Gastrocnemius medialis (tissue), 4 donors: ENCODE results near the gene COA8. TPM values are rescaled to one million over a fixed set of nuclear protein-coding genes. Genes with fewer than 3 reads are reported as not detected.
A peak's percentile ranks its signal among the peaks of the same experiment; 100 is the strongest.

Source experiments
- ATAC-seq, 2 donors: fragments of 150-250 bp; one replicate each; pipeline ENCODE4 v1.9.1; 2016
- DNase-seq, 2 donors: peaks; one replicate each; pipeline ENCODE4 v3.0.0-alpha.2; 2019
- H3K27ac ChIP-seq, 4 donors: fragments of 200-600 bp; sonication (generic); 1 replicate in 1 of 4; 2 replicates in 3 of 4; pipeline ENCODE4 v1.5.1; 2016 to 2018; ENCODE audit warnings: mild to moderate bottlenecking in 2 of 4, moderate library complexity in 1 of 4
- H3K27me3 ChIP-seq, 3 donors: fragments of 200-600 bp; sonication (generic) in 2 of 3; 1 replicate in 1 of 3; 2 replicates in 2 of 3; pipeline versions ENCODE4 v1.5.1 to v1.6.0; 2016 to 2019; ENCODE audit warnings: mild to moderate bottlenecking in 1 of 3, moderate library complexity in 1 of 3
- H3K36me3 ChIP-seq, 2 donors: fragments of 200-600 bp; sonication (generic) in 1 of 2; one replicate each; pipeline ENCODE4 v1.5.1; 2017 to 2018
- H3K4me1 ChIP-seq, 2 donors: fragments of 200-600 bp; sonication (generic) in 1 of 2; one replicate each; pipeline ENCODE4 v1.5.1; 2016 to 2017; ENCODE audit warnings: mild to moderate bottlenecking in 2 of 2
- H3K4me3 ChIP-seq, 4 donors: fragments of 200-600 bp; sonication (generic) in 3 of 4; 1 replicate in 1 of 4; 2 replicates in 3 of 4; pipeline ENCODE4 v1.5.1; 2016 to 2019; ENCODE audit warnings: mild to moderate bottlenecking in 2 of 4
- H3K9me3 ChIP-seq, 3 donors: fragments of 200-600 bp; sonication (generic) in 2 of 3; 1 replicate in 1 of 3; 2 replicates in 2 of 3; pipeline ENCODE4 v1.5.1; 2016 to 2019
- CTCF ChIP-seq, 5 experiments: fragments of 450-650 bp in 3 of 5; fragments of 200-600 bp in 2 of 5; sonication (generic) in 2 of 5; IDR thresholded peaks in 4 of 5; conservative IDR thresholded peaks in 1 of 5; 1 replicate in 4 of 5; 2 replicates in 1 of 5; pipeline ENCODE4 v1.5.1; 2016 to 2019; ENCODE audit warnings: antibody characterized with exemption in 5 of 5, mild to moderate bottlenecking in 3 of 5, moderate library complexity in 3 of 5
- POLR2A ChIP-seq, 2 donors: fragments of 450-650 bp; IDR thresholded peaks; one replicate each; pipeline ENCODE4 v1.6.1; 2017; ENCODE audit warnings: antibody characterized with exemption in 2 of 2, mild to moderate bottlenecking in 2 of 2, moderate library complexity in 2 of 2
- in situ Hi-C, 4 donors: fragments of 200-750 bp; cut with MboI; loops; one replicate each; pipeline versions ENCODE4 v1.15.0 to v1.8.0; 2017; ENCODE audit warnings: low sequenced_read_pairs in 4 of 4
- intact Hi-C: fragments of 100-400 bp; cut with DNase I; formaldehyde crosslinking; loops from one replicate; pipeline ENCODE4 v1.15.1; 2023; ENCODE audit warnings: low total_unique reads
- total RNA-seq, 4 donors: library from RNA; depleted of rRNA; stranded (reverse); fragments of >200 nt; gene quantifications; one replicate each; pipeline versions ENCODE4 v1.1.0 to v1.2.3, GENCODE V29; 2016

The COA8 gene
- total RNA-seq, 4 donors from 2014 or later: 56.7 to 111 (median 71.7) TPM

- Histone ChIP-seq H3K36me3 (no peaks in the 10 kb centered on the region), H3K27me3 (no peaks in the 10 kb centered on the region), H3K9me3 (no peaks in the 10 kb centered on the region), H3K27ac (no peak overlapping the region), H3K4me1 (peaks cover 19 to 60% of the 10 kb centered on the region in 2 donors), H3K4me3 (no peak overlapping the region)
- DNase-seq: no peak
- intact Hi-C loops: loop anchor here (5.0 kb wide), 1 partner anchor 45 kb away; no protein-coding TSS in a partner anchor
- TF ChIP-seq CTCF (IDR thresholded peaks at IDR 0.05 in 4 of 5, conservative IDR thresholded peaks at IDR 0.05 in 1 of 5) (no peak), POLR2A (IDR thresholded peaks at IDR 0.05) (no peak)
- in situ Hi-C loops: no loop called here
- ATAC-seq: no peak
Observed at GRCh38 chr14:103547455-103547940, 15.3 kb upstream of the COA8 start.

- no peak overlapping the region for H3K4me3 ChIP-seq
- H3K4me1 ChIP-seq: peaks cover 21 to 60% of the 10 kb centered on the region in 2 donors
- in situ Hi-C loops (no loop called here), intact Hi-C loops (loop anchor here (5.0 kb wide), 1 partner anchor 46 kb away; no protein-coding TSS in a partner anchor)
- no peak for ATAC-seq
- no peaks in the 10 kb centered on the region for H3K9me3 ChIP-seq
- no peak for TF ChIP-seq POLR2A (IDR thresholded peaks at IDR 0.05)
- no peak for TF ChIP-seq CTCF (IDR thresholded peaks at IDR 0.05 in 4 of 5, conservative IDR thresholded peaks at IDR 0.05 in 1 of 5)
- no peaks in the 10 kb centered on the region for H3K27me3 ChIP-seq
- H3K36me3 ChIP-seq: no peaks in the 10 kb centered on the region
- H3K27ac ChIP-seq: no peak overlapping the region
- no peak for DNase-seq
Observed at GRCh38 chr14:103547941-103548462, 14.8 kb upstream of the COA8 start.

GRCh38 chr14:103548463-103549351, 14.1 kb upstream of the COA8 start:
- Histone ChIP-seq H3K4me1 (peaks cover 24 to 57% of the 10 kb centered on the region in 2 donors), H3K27me3 (no peaks in the 10 kb centered on the region), H3K9me3 (no peaks in the 10 kb centered on the region), H3K36me3 (no peaks in the 10 kb centered on the region), H3K27ac (peak overlapping the region in 2 of 4 donors; percentile 93 to 97), H3K4me3 (no peak overlapping the region)
- intact Hi-C loops (loop anchor here (5.0 kb wide), 1 partner anchor 46 kb away; no protein-coding TSS in a partner anchor), in situ Hi-C loops (no loop called here)
- TF ChIP-seq POLR2A (IDR thresholded peaks at IDR 0.05) (no peak), CTCF (IDR thresholded peaks at IDR 0.05 in 4 of 5, conservative IDR thresholded peaks at IDR 0.05 in 1 of 5) (no peak)
- no peak for ATAC-seq
- DNase-seq: no peak

- ATAC-seq: no peak
- Histone ChIP-seq H3K9me3 (no peaks in the 10 kb centered on the region), H3K4me3 (no peak overlapping the region), H3K4me1 (peaks cover 24 to 56% of the 10 kb centered on the region in 2 donors), H3K27ac (peak overlapping the region in 3 of 4 donors; percentile 79 to 97 (median 93)), H3K27me3 (no peaks in the 10 kb centered on the region), H3K36me3 (no peaks in the 10 kb centered on the region)
- in situ Hi-C loops (loop anchor here in 1 of 4 donors (25.0 kb wide), 1 partner anchor 363 kb away; a partner anchor contains a TSS), intact Hi-C loops (loop anchor here (5.0 to 10.0 kb wide), 3 partner anchors 47 to 1175 kb away; partner anchors contain the start of genes ADSS1 and MARK3)
- no peak for DNase-seq
- TF ChIP-seq CTCF (IDR thresholded peaks at IDR 0.05 in 4 of 5, conservative IDR thresholded peaks at IDR 0.05 in 1 of 5) (no peak), POLR2A (IDR thresholded peaks at IDR 0.05) (no peak)
Observed at GRCh38 chr14:103549361-103550311, 13.1 kb upstream of the COA8 start.
